Measurements from ENCODE around the gene SLC6A3. TPM values are rescaled to one million over a fixed set of nuclear protein-coding genes. Genes with fewer than 3 reads are reported as not detected.

Gene SLC6A3
- polyA plus RNA-seq, 4 donors, result 0.03 to 0.30 TPM; not detected in 2

DNA sequence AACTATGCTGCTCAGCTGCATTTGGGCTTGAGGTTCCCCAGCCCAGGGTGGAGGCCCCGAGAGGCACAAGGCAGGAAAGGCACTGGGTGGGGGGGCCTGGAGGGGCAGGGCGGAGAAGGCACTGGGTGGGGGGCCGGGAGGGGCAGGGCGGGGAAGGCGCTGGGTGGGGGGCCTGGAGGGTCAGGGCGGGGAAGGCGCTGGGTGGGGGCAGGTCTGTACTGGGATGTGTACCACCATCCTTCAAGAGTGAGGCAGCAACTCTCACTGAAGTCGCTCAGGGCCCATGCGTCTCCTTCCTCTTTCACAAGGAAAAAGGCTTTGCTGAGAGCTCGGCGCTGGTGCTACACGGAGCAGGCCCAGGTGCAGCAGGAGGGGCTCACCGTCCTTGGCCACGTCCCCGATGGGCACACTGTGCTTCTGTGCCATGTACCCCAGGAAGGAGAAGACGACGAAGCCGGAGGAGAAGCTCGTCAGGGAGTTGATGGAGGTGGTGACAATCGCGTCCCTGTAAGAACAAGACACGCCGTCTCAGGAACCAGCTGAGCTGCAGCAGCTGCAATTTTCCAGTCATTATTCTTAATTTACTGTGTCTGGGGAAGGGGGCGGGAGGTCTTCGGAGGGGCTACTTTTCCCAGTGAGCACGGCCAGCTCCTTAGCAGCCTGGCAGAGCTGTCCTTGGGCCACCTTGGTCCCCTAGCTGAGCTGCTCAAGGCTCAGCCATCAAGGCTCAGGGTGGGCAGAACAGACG is 30.8 kb downstream of the SLC6A3 start:
- Histone ChIP-seq H3K36me3 (ENCODE audit: control insufficient read depth in 3 of 3, insufficient read depth in 2 of 3, low read depth in 1 of 3, low read length in 3 of 3) (no peaks in the 10 kb centered on the region), H3K4me1 (ENCODE audit: control insufficient read depth in 3 of 3, insufficient read depth in 2 of 3, low read depth in 1 of 3, low read length in 2 of 3) (no peaks in the 10 kb centered on the region), H3K27me3 (ENCODE audit: control insufficient read depth in 3 of 3, insufficient read depth in 3 of 3, low read length in 3 of 3) (no peaks in the 10 kb centered on the region), H3K9me3 (ENCODE audit: control insufficient read depth in 2 of 2, insufficient read depth in 1 of 2, low read depth in 1 of 2, low read length in 1 of 2) (no peaks in the 10 kb centered on the region), H3K27ac (ENCODE audit: low read depth in 1 of 3, low read length in 2 of 3) (no peak overlapping the region), H3K4me3 (ENCODE audit: low read depth in 1 of 3, low read length in 3 of 3) (no peak overlapping the region)
- FAIRE-seq, result no peak
- DNase-seq, result no peak
- WGBS, 3 donors, result 67 to 75% (median 71%) methylated on average over 27 of the region's 27 CpGs

DNA sequence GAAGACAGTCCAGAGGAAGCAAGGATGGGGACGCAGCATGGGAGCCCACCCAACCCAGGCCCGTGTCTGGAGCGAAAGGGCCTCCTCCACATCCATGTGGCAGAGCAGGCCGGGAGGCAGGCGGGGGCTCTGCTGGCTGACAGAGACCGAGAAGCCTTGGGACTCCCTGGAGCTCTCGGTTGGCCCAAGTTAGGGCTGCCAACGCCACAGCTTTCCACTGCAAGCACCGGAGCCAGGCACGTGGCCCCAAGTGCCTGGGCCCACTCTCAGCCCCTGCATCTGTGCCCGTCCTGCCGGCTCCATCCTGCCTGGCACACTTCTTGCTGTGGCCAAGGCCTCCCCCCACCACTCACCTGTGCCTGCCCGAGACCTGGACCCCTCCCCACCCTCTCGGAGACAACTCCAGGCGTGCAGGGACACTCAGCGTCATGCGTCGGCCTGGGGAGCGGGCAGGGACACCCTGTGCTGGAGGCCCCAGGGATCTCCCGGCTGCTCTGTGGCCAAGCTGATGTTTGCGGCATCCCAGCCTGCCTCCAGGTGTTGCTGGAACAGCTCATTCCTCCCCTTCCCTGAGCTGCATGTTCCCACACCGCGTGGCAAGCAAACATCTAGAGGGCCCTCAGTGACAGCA is 31.5 kb downstream of the SLC6A3 start:
- no peak overlapping the region for H3K27ac ChIP-seq (ENCODE audit: low read depth in 1 of 3, low read length in 2 of 3)
- no peaks in the 10 kb centered on the region for H3K4me1 ChIP-seq (ENCODE audit: control insufficient read depth in 3 of 3, insufficient read depth in 2 of 3, low read depth in 1 of 3, low read length in 2 of 3)
- no peaks in the 10 kb centered on the region for H3K36me3 ChIP-seq (ENCODE audit: control insufficient read depth in 3 of 3, insufficient read depth in 2 of 3, low read depth in 1 of 3, low read length in 3 of 3)
- FAIRE-seq, result no peak
- WGBS, 3 donors, result 81 to 88% (median 83%) methylated on average over 23 of the region's 23 CpGs
- H3K4me3 ChIP-seq (ENCODE audit: low read depth in 1 of 3, low read length in 3 of 3), result no peak overlapping the region
- no peaks in the 10 kb centered on the region for H3K27me3 ChIP-seq (ENCODE audit: control insufficient read depth in 3 of 3, insufficient read depth in 3 of 3, low read length in 3 of 3)
- DNase-seq, result no peak
- H3K9me3 ChIP-seq (ENCODE audit: control insufficient read depth in 2 of 2, insufficient read depth in 1 of 2, low read depth in 1 of 2, low read length in 1 of 2), result no peaks in the 10 kb centered on the region

DNA sequence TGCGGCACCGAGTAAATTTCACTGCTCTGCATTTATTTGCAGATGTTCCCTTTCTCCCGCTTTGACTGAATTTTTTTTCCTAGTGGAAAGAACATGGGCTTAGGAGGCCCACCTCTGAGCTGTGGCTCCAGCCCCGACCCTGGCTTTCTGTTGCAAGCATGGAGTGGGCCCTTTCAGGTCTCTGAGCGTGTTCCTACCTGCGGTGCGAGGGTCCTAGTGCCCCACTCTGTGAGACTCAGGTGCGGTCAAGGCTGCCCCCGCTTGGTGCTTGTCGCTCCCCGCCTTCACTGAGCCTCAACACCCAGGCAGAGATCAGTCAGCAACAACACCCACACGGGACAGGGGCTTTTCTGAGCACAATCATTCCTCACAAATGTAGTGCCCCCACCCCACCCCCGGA is 32.0 kb downstream of the SLC6A3 start:
- WGBS, 3 donors, result 64 to 83% (median 80%) methylated on average over 13 of the region's 13 CpGs
- H3K27me3 ChIP-seq (ENCODE audit: control insufficient read depth in 3 of 3, insufficient read depth in 3 of 3, low read length in 3 of 3), result no peaks in the 10 kb centered on the region
- H3K27ac ChIP-seq (ENCODE audit: low read depth in 1 of 3, low read length in 2 of 3), result no peak overlapping the region
- DNase-seq (no peak), FAIRE-seq (no peak)
- no peaks in the 10 kb centered on the region for H3K36me3 ChIP-seq (ENCODE audit: control insufficient read depth in 3 of 3, insufficient read depth in 2 of 3, low read depth in 1 of 3, low read length in 3 of 3)
- no peaks in the 10 kb centered on the region for H3K9me3 ChIP-seq (ENCODE audit: control insufficient read depth in 2 of 2, insufficient read depth in 1 of 2, low read depth in 1 of 2, low read length in 1 of 2)
- no peak overlapping the region for H3K4me3 ChIP-seq (ENCODE audit: low read depth in 1 of 3, low read length in 3 of 3)
- H3K4me1 ChIP-seq (ENCODE audit: control insufficient read depth in 3 of 3, insufficient read depth in 2 of 3, low read depth in 1 of 3, low read length in 2 of 3), result no peaks in the 10 kb centered on the region

DNA sequence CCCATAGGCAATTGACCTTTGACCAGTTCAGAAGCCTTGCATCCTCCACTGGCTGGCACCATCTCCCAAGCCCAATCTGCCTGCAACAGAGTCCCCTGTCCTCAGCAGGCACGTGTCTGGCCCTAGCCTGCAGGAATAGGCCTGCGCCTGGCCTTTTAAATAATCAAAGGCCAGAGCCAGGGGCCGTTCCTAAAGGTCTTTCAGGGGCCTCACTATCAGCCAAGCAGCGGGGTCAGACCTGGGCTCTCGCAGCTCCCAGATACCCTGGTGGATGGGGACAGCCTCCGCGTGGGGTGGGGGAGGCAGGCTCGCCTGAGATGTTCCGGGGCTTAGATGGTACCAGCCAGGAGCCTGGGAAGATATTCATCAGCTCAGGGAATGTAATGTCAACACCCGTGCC is 32.6 kb downstream of the SLC6A3 start:
- no peak overlapping the region for H3K4me3 ChIP-seq (ENCODE audit: low read depth in 1 of 3, low read length in 3 of 3)
- H3K27ac ChIP-seq (ENCODE audit: low read depth in 1 of 3, low read length in 2 of 3), result no peak overlapping the region
- H3K27me3 ChIP-seq (ENCODE audit: control insufficient read depth in 3 of 3, insufficient read depth in 3 of 3, low read length in 3 of 3), result no peaks in the 10 kb centered on the region
- no peaks in the 10 kb centered on the region for H3K9me3 ChIP-seq (ENCODE audit: control insufficient read depth in 2 of 2, insufficient read depth in 1 of 2, low read depth in 1 of 2, low read length in 1 of 2)
- H3K36me3 ChIP-seq (ENCODE audit: control insufficient read depth in 3 of 3, insufficient read depth in 2 of 3, low read depth in 1 of 3, low read length in 3 of 3), result no peaks in the 10 kb centered on the region
- 53 to 77% (median 64%) methylated on average over 10 of the region's 10 CpGs for WGBS, 3 donors
- FAIRE-seq (no peak), DNase-seq (no peak)
- H3K4me1 ChIP-seq (ENCODE audit: control insufficient read depth in 3 of 3, insufficient read depth in 2 of 3, low read depth in 1 of 3, low read length in 2 of 3), result no peaks in the 10 kb centered on the region

DNA sequence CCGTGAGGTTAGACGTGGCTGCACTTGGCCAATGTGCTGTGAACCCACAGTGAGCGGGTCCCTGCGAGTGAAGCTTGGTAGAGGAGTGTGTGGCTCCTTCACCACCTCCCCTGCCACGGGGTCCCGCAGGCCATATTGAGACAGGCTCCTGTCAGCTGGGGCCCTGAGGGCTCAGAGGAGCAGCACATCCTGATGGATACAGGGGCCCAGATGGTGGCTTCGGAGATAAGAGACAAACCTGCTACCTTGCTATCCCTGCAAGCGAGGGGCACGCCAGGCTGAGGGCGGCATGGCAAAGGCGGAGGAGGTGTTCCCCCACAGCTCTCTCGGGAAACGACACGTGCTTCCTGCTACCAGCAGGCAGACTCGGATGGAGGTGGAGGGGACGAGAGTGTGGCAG is 33.1 kb downstream of the SLC6A3 start:
- H3K27me3 ChIP-seq (ENCODE audit: control insufficient read depth in 3 of 3, insufficient read depth in 3 of 3, low read length in 3 of 3), result no peaks in the 10 kb centered on the region
- no peaks in the 10 kb centered on the region for H3K36me3 ChIP-seq (ENCODE audit: control insufficient read depth in 3 of 3, insufficient read depth in 2 of 3, low read depth in 1 of 3, low read length in 3 of 3)
- no peaks in the 10 kb centered on the region for H3K9me3 ChIP-seq (ENCODE audit: control insufficient read depth in 2 of 2, insufficient read depth in 1 of 2, low read depth in 1 of 2, low read length in 1 of 2)
- no peaks in the 10 kb centered on the region for H3K4me1 ChIP-seq (ENCODE audit: control insufficient read depth in 3 of 3, insufficient read depth in 2 of 3, low read depth in 1 of 3, low read length in 2 of 3)
- WGBS, 3 donors, result 58 to 76% (median 64%) methylated on average over 16 of the region's 16 CpGs
- H3K4me3 ChIP-seq (ENCODE audit: low read depth in 1 of 3, low read length in 3 of 3), result no peak overlapping the region
- DNase-seq (no peak), FAIRE-seq (no peak)
- no peak overlapping the region for H3K27ac ChIP-seq (ENCODE audit: low read depth in 1 of 3, low read length in 2 of 3)

DNA sequence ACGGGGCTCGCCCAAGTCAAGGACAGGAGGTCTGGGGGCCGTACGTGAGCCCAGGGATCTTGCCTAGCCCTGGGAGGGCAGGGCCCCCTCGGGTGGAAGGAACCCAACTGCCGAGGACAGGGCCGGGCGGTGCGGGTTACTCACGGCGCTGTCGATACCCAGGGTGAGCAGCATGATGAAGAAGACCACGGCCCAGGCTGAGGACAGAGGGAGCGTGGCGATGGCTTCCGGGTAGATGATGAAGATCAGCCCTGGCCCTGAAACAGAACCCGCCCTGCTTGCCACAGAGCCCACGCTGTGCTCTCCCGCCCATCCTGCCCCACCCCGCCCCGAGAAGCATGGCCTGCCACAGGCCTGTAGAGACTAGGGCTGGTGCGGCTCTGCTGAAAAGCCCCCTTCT is 34.1 kb downstream of the SLC6A3 start:
- H3K4me1 ChIP-seq (ENCODE audit: control insufficient read depth in 3 of 3, insufficient read depth in 2 of 3, low read depth in 1 of 3, low read length in 2 of 3), result no peaks in the 10 kb centered on the region
- H3K27ac ChIP-seq (ENCODE audit: low read depth in 1 of 3, low read length in 2 of 3), result no peak overlapping the region
- no peak for FAIRE-seq
- no peaks in the 10 kb centered on the region for H3K27me3 ChIP-seq (ENCODE audit: control insufficient read depth in 3 of 3, insufficient read depth in 3 of 3, low read length in 3 of 3)
- no peaks in the 10 kb centered on the region for H3K9me3 ChIP-seq (ENCODE audit: control insufficient read depth in 2 of 2, insufficient read depth in 1 of 2, low read depth in 1 of 2, low read length in 1 of 2)
- no peaks in the 10 kb centered on the region for H3K36me3 ChIP-seq (ENCODE audit: control insufficient read depth in 3 of 3, insufficient read depth in 2 of 3, low read depth in 1 of 3, low read length in 3 of 3)
- no peak overlapping the region for H3K4me3 ChIP-seq (ENCODE audit: low read depth in 1 of 3, low read length in 3 of 3)
- WGBS, 3 donors, result 78 to 84% (median 81%) methylated on average over 22 of the region's 22 CpGs
- no peak for DNase-seq

DNA sequence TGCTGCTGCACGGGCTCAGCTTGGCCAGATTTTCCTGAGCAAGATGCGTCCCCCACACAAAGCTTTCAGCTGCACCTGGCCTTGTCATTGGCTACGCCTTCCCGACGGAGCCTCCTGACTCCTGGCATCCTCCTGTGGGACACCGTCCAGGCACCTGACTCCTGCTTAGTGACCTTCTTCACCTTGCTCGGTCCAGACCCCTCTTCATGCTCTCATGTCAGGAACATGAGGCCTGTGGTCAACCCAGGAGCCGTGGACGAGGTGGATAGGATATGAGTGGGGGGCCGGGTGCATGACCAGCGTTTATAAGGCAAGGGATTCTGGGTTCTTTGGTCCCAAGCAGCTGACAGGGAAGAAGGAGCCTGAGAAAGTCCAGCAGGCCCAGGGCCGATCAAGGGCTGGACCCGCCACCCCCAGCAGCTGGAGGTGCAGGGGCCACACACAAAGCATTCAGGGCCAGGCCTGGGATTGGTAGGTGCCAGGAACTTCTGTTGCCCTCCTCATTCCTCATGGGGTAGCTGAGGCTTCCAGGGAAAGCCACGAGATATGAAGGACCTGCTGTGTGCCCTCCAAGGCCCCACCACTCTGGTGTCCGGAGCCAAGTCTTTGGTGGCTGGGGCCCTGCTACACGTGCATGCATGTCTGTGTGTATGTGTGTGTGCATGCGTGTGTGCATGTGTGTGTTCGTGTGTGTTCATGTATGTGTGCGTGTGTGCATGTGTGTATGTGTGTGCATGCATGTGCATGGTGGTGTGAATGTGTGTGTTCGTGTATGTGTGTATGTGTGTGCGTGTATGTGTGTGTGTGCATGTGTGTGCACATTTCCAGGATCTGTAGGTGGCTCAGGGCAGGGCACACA is 34.9 kb downstream of the SLC6A3 start:
- H3K4me3 ChIP-seq (ENCODE audit: low read depth in 1 of 3, low read length in 3 of 3), result no peak overlapping the region
- no peak overlapping the region for H3K27ac ChIP-seq (ENCODE audit: low read depth in 1 of 3, low read length in 2 of 3)
- DNase-seq (no peak), FAIRE-seq (no peak)
- H3K27me3 ChIP-seq (ENCODE audit: control insufficient read depth in 3 of 3, insufficient read depth in 3 of 3, low read length in 3 of 3), result no peaks in the 10 kb centered on the region
- WGBS, 3 donors, result 84 to 87% (median 84%) methylated on average over 20 to 21 of the region's 21 CpGs
- H3K4me1 ChIP-seq (ENCODE audit: control insufficient read depth in 3 of 3, insufficient read depth in 2 of 3, low read depth in 1 of 3, low read length in 2 of 3), result no peaks in the 10 kb centered on the region
- H3K9me3 ChIP-seq (ENCODE audit: control insufficient read depth in 2 of 2, insufficient read depth in 1 of 2, low read depth in 1 of 2, low read length in 1 of 2), result no peaks in the 10 kb centered on the region
- H3K36me3 ChIP-seq (ENCODE audit: control insufficient read depth in 3 of 3, insufficient read depth in 2 of 3, low read depth in 1 of 3, low read length in 3 of 3), result no peaks in the 10 kb centered on the region

DNA sequence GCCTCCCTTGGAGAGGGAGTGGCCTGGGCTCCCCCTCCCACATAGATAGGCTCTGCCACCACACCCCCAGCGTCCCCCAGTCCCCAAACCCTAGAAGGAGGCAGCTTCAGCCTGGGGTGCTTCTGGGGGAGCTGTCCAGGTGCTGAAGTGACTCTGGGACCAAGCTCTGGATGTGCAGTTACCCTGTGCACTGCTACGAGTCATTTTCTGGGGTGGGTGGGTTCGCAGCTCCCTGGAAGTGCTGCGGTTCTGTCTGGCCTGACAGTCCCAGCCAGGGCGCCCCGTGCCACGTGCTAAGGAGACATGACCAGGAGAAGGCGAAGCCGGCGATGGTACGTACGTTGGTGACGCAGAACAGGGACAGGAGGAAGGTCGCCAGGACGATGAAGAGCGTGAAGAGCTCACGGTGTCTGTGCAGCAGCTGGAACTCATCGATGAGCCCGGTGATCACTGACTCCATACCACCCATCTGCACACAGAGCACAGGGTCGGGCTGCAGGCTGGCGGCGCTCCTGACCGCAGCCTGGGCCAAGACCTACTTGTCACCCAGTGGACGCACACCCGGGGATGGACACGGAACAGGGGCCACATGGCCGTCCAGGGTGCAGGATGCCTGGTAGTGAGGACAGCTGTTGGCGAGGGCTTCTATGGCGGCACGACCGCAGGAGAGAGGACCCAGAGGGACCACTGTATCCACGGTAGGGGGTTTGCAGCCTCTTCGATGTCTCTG is 35.7 kb downstream of the SLC6A3 start:
- Histone ChIP-seq H3K9me3 (ENCODE audit: control insufficient read depth in 2 of 2, insufficient read depth in 1 of 2, low read depth in 1 of 2, low read length in 1 of 2) (no peaks in the 10 kb centered on the region), H3K4me1 (ENCODE audit: control insufficient read depth in 3 of 3, insufficient read depth in 2 of 3, low read depth in 1 of 3, low read length in 2 of 3) (no peaks in the 10 kb centered on the region), H3K4me3 (ENCODE audit: low read depth in 1 of 3, low read length in 3 of 3) (no peak overlapping the region), H3K27me3 (ENCODE audit: control insufficient read depth in 3 of 3, insufficient read depth in 3 of 3, low read length in 3 of 3) (no peaks in the 10 kb centered on the region), H3K36me3 (ENCODE audit: control insufficient read depth in 3 of 3, insufficient read depth in 2 of 3, low read depth in 1 of 3, low read length in 3 of 3) (no peaks in the 10 kb centered on the region), H3K27ac (ENCODE audit: low read depth in 1 of 3, low read length in 2 of 3) (no peak overlapping the region)
- FAIRE-seq, result no peak
- 73 to 79% (median 76%) methylated on average over 32 to 33 of the region's 33 CpGs for WGBS, 3 donors
- peak in 1 of 2 donors; percentile 42 for DNase-seq

Data from small intestine (tissue), 7 donors.